Body of pancreas (tissue), 4 donors: ENCODE results near the gene ZBTB14. TPM values are rescaled to one million over a fixed set of nuclear protein-coding genes. Genes with fewer than 3 reads are reported as not detected.

Experiments
- ATAC-seq: fragments of 150-250 bp; one replicate; pipeline ENCODE4 v1.9.1; 2016
- DNase-seq, 4 donors: peaks; one replicate each; pipeline ENCODE4 v3.0.0-alpha.2; 2019
- H3K27ac ChIP-seq, 4 donors: fragments of 200-600 bp; sonication (generic); 1 replicate in 3 of 4; 2 replicates in 1 of 4; pipeline versions ENCODE4 v1.5.1 to v1.6.1; 2016 to 2019; ENCODE audit warnings: mild to moderate bottlenecking in 1 of 4, mixed read lengths in 1 of 4, moderate library complexity in 1 of 4
- H3K27me3 ChIP-seq, 2 donors: fragments of 200-600 bp; sonication (generic); one replicate each; pipeline ENCODE4 v1.6.0; 2016; ENCODE audit warnings: mild to moderate bottlenecking in 1 of 2
- H3K36me3 ChIP-seq, 2 donors: fragments of 200-600 bp; sonication (generic); replicated peaks in 1 of 2; 2 replicates each; pipeline ENCODE4 v1.5.1; 2016; ENCODE audit warnings: low read depth in 2 of 2; ENCODE audit not compliant: insufficient read depth in 1 of 2
- H3K4me1 ChIP-seq: fragments of 200-600 bp; sonication (generic); one replicate; pipeline ENCODE4 v1.6.0; 2016
- H3K4me3 ChIP-seq, 2 donors: fragments of 200-600 bp; sonication (generic); 1 replicate in 1 of 2; 2 replicates in 1 of 2; pipeline ENCODE4 v1.5.1; 2016 to 2019
- H3K9me3 ChIP-seq, 3 donors: fragments of 200-600 bp; sonication (generic); 1 replicate in 2 of 3; 2 replicates in 1 of 3; pipeline ENCODE4 v1.5.1; 2016
- CTCF ChIP-seq, 7 experiments: fragments of 450-650 bp in 4 of 7; fragments of 200-600 bp in 3 of 7; sonication (generic) in 3 of 7; IDR thresholded peaks; one replicate each; pipeline ENCODE4 v1.5.1; 2016 to 2019; ENCODE audit warnings: antibody characterized with exemption in 7 of 7
- POLR2A ChIP-seq, 3 donors: fragments of 450-650 bp; IDR thresholded peaks; one replicate each; pipeline ENCODE4 v1.6.1; 2016; ENCODE audit warnings: antibody characterized with exemption in 3 of 3, mild to moderate bottlenecking in 2 of 3
- WGBS, 2 donors: methylation state at CpG; one replicate each; pipeline ENCODE4 v1.1.5; 2017; 5-methylcytosine and 5-hydroxymethylcytosine counted together
- intact Hi-C: fragments of 100-400 bp; cut with DNase I; formaldehyde crosslinking; loops from one replicate; pipeline ENCODE4 v1.15.1; 2023
- total RNA-seq, 2 donors: library from RNA; depleted of rRNA; stranded (reverse); fragments of >200 nt; gene quantifications; one replicate each; pipeline ENCODE4 v1.1.0, GENCODE V29; 2016

ZBTB14 gene
- total RNA-seq, 2 donors from 2014 or later = 12.2 to 15.6 TPM

- 18 to 21% methylated on average over 1 of the region's 1 CpG for WGBS, 2 donors
- TF ChIP-seq CTCF (IDR thresholded peaks at IDR 0.05) = no peak
- TF ChIP-seq POLR2A (IDR thresholded peaks at IDR 0.05) = no peak
- H3K4me3 ChIP-seq = no peak overlapping the region
Measured at GRCh38 chr18:5304232-5304631, 8.7 kb upstream of the ZBTB14 start.

GRCh38 chr18:5303636-5304035, 8.1 kb upstream of the ZBTB14 start:
- H3K27ac ChIP-seq = no peak overlapping the region
- H3K27me3 ChIP-seq = no peaks in the 10 kb centered on the region
- ATAC-seq (no peak), DNase-seq (no peak)
- peaks cover 11% of the 10 kb centered on the region for H3K4me1 ChIP-seq
- intact Hi-C loops = no loop called here
- TF ChIP-seq CTCF (IDR thresholded peaks at IDR 0.05) (no peak), POLR2A (IDR thresholded peaks at IDR 0.05) (no peak)
- H3K9me3 ChIP-seq = no peaks in the 10 kb centered on the region
- WGBS, 2 donors = 65 to 83% methylated on average over 1 of the region's 1 CpG
- no peaks in the 10 kb centered on the region for H3K36me3 ChIP-seq
- no peak overlapping the region for H3K4me3 ChIP-seq

More at GRCh38 chr18:5304232-5304631, 8.7 kb upstream of the ZBTB14 start:
- DNase-seq (no peak), ATAC-seq (no peak)
- Histone ChIP-seq H3K4me1 (peaks cover 11% of the 10 kb centered on the region), H3K27me3 (no peaks in the 10 kb centered on the region), H3K9me3 (no peaks in the 10 kb centered on the region), H3K36me3 (no peaks in the 10 kb centered on the region), H3K27ac (no peak overlapping the region)
- intact Hi-C loops = no loop called here

- DNase-seq (no peak), ATAC-seq (no peak)
- H3K4me1 ChIP-seq = peaks cover 11% of the 10 kb centered on the region
- no peaks in the 10 kb centered on the region for H3K36me3 ChIP-seq
- no peaks in the 10 kb centered on the region for H3K27me3 ChIP-seq
- intact Hi-C loops = no loop called here
- no peak overlapping the region for H3K27ac ChIP-seq
- TF ChIP-seq POLR2A (IDR thresholded peaks at IDR 0.05) (no peak), CTCF (IDR thresholded peaks at IDR 0.05) (no peak)
- WGBS, 2 donors = 82 to 84% methylated on average over 4 of the region's 4 CpGs
- no peaks in the 10 kb centered on the region for H3K9me3 ChIP-seq
- H3K4me3 ChIP-seq = no peak overlapping the region
Measured at GRCh38 chr18:5302606-5303005, 7.1 kb upstream of the ZBTB14 start.

- no peak for TF ChIP-seq POLR2A (IDR thresholded peaks at IDR 0.05)
- no peak for TF ChIP-seq CTCF (IDR thresholded peaks at IDR 0.05)
- no peaks in the 10 kb centered on the region for H3K27me3 ChIP-seq
- no peaks in the 10 kb centered on the region for H3K36me3 ChIP-seq
- 70% methylated on average over 4 of the region's 4 CpGs for WGBS, 2 donors
- intact Hi-C loops = no loop called here
- H3K9me3 ChIP-seq = no peaks in the 10 kb centered on the region
- ATAC-seq (no peak), DNase-seq (no peak)
- no peak overlapping the region for H3K27ac ChIP-seq
- peaks cover 13% of the 10 kb centered on the region for H3K4me1 ChIP-seq
- H3K4me3 ChIP-seq = no peak overlapping the region
Measured at GRCh38 chr18:5300476-5301010, 5.0 kb upstream of the ZBTB14 start.

GRCh38 chr18:5298156-5298852, 2.8 kb upstream of the ZBTB14 start:
- TF ChIP-seq CTCF (IDR thresholded peaks at IDR 0.05) (no peak), POLR2A (IDR thresholded peaks at IDR 0.05) (no peak)
- intact Hi-C loops = no loop called here
- no peak overlapping the region for H3K27ac ChIP-seq
- no peak overlapping the region for H3K4me3 ChIP-seq
- H3K27me3 ChIP-seq = no peaks in the 10 kb centered on the region
- ATAC-seq (no peak), DNase-seq (no peak)
- WGBS, 2 donors = 75 to 79% methylated on average over 14 to 16 of the region's 16 CpGs
- peaks cover 18% of the 10 kb centered on the region for H3K4me1 ChIP-seq
- H3K9me3 ChIP-seq = no peaks in the 10 kb centered on the region
- no peaks in the 10 kb centered on the region for H3K36me3 ChIP-seq
